ENCODE results near the gene LIN37. TPM values are rescaled to one million over a fixed set of nuclear protein-coding genes. Genes with fewer than 3 reads are reported as not detected.
A peak's percentile ranks its signal among the peaks of the same experiment; 100 is the strongest.

LIN37 gene
- total and polyA plus RNA-seq, 2 donors (not counting 3 experiments of a cell fraction or from before 2014, with no cell fraction given), result 11.3 to 21.4 TPM

- H3K27ac ChIP-seq (ENCODE audit: insufficient read depth, low read depth, low read length), result peak overlapping the region; percentile 88
- CTCF ChIA-PET, result interaction anchor here (0.6 to 1.9 kb wide), 9 partner anchors 12 to 188 kb away, joined by 3 to 7 read pairs (median 3); partner anchors contain the start of genes HSPB6 and KMT2B
- POLR2A ChIA-PET, result interaction anchor here (0.6 to 0.8 kb wide), 3 partner anchors 107 to 201 kb away, joined by 3 to 4 read pairs (median 4); no protein-coding TSS in a partner anchor
Measured at GRCh38 chr19:35744430-35745327, 3.7 kb upstream of the LIN37 start.

More at GRCh38 chr19:35744430-35745327, 3.7 kb upstream of the LIN37 start:
- H3K9ac ChIP-seq (replicated peaks; ENCODE audit: extremely low read depth, insufficient read depth, low read length), result peak overlapping the region; percentile 93
- H3K9me1 ChIP-seq (replicated peaks; ENCODE audit: control insufficient read depth, extremely low read depth, insufficient read depth, low read length), result no peaks in the 10 kb centered on the region
- H4K20me1 ChIP-seq (replicated peaks; ENCODE audit: control insufficient read depth, extremely low read depth, insufficient read depth, low read length), result no peaks in the 10 kb centered on the region
- no peaks in the 10 kb centered on the region for H3K9me3 ChIP-seq (replicated peaks; ENCODE audit: control insufficient read depth, insufficient read depth, low read length)
- no peaks in the 10 kb centered on the region for H3K27me3 ChIP-seq (ENCODE audit: control insufficient read depth in 2 of 2, insufficient read depth in 2 of 2, low read length in 2 of 2)
- intact Hi-C loops (cut with micrococcal nuclease), result loop anchor here (1.0 to 2.0 kb wide), 4 partner anchors 14 to 187 kb away; partner anchors contain the start of gene PROSER3
- TSS peak; percentile 64 for BruUV-seq (replicated peaks)
- H3K4me1 ChIP-seq (ENCODE audit: control insufficient read depth, extremely low read depth, insufficient read depth, low read length), result peaks cover 29% of the 10 kb centered on the region
- peak; percentile 95 for DNase-seq (ENCODE audit: low read depth, low spot score)
- H3K36me3 ChIP-seq (ENCODE audit: control insufficient read depth in 2 of 2, extremely low read depth in 1 of 2, insufficient read depth in 2 of 2, low read length in 2 of 2), result no peaks in the 10 kb centered on the region
- dilution Hi-C loops (cut with MboI; ENCODE audit: extremely low pct_ligation_motif_present, low sequenced_read_pairs), result no loop called here
- TF ChIP-seq MYC (IDR thresholded peaks at IDR 0.05; ENCODE audit: low read depth, low read length), result no peak
- peak; percentile 42 to 63 for TF ChIP-seq CTCF (IDR thresholded peaks at IDR 0.05; ENCODE audit: extremely low read depth in 1 of 2, insufficient read depth in 1 of 2, low read depth in 1 of 2, low read length in 2 of 2)
- no peak for TF ChIP-seq FOS (IDR thresholded peaks at IDR 0.05; ENCODE audit: borderline replicate concordance, insufficient read depth, low read length)
- TF ChIP-seq, protein P1, sequence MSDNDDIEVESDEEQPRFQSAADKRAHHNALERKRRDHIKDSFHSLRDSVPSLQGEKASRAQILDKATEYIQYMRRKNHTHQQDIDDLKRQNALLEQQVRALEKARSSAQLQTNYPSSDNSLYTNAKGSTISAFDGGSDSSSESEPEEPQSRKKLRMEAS (IDR thresholded peaks at IDR 0.05; ENCODE audit: insufficient read depth, insufficient read length), result no peak
- TF ChIP-seq POLR2A (IDR thresholded peaks at IDR 0.05; ENCODE audit: low read depth, low read length), result peak; percentile 63
- TF ChIP-seq EZH2 (IDR thresholded peaks at IDR 0.05; ENCODE audit: borderline replicate concordance, low read depth, low read length, severe bottlenecking), result no peak
- peak; percentile 73 for TF ChIP-seq POLR2AphosphoS5 (IDR thresholded peaks at IDR 0.05; ENCODE audit: insufficient read depth, low read depth, low read length)
- TF ChIP-seq JUN (IDR thresholded peaks at IDR 0.05; ENCODE audit: borderline replicate concordance, insufficient read depth, insufficient read length, low read depth), result no peak
- H3K79me2 ChIP-seq (ENCODE audit: control insufficient read depth, insufficient read depth, low read length), result peaks cover 16% of the 10 kb centered on the region
- H3K4me2 ChIP-seq (ENCODE audit: insufficient read depth, low read length), result peak overlapping the region; percentile 84
- peak overlapping the region; percentile 90 for H2AFZ ChIP-seq (ENCODE audit: low read depth, low read length)
- H3K4me3 ChIP-seq (replicated peaks in 1 of 3; ENCODE audit: insufficient read depth in 1 of 3, low read depth in 1 of 3, low read length in 3 of 3), result peak overlapping the region; percentile 49 to 75 (median 71)
- peak; percentile 99 for FAIRE-seq

Measured in endothelial cell of umbilical vein (primary cell).